CD14-positive monocyte (primary cell): ENCODE results near the gene C22orf15. TPM values are rescaled to one million over a fixed set of nuclear protein-coding genes. Genes with fewer than 3 reads are reported as not detected.

Source experiments
- DNase-seq, 3 donors: peaks; one replicate each; pipeline ENCODE4 v3.0.0-alpha.2; 2011 to 2022
- H2AFZ ChIP-seq: 2 replicates; pipeline ENCODE4 v1.6.0; 2012; ENCODE audit warnings: mild to moderate bottlenecking, low read depth, low read length, inconsistent platforms; ENCODE audit not compliant: insufficient read depth, poor library complexity, severe bottlenecking
- H3K27ac ChIP-seq, 2 donors: 1 replicate in 1 of 2; 2 replicates in 1 of 2; pipeline ENCODE4 v1.5.1; 2012 to 2013; ENCODE audit warnings: low read length in 2 of 2, control low read depth in 1 of 2, inconsistent platforms in 1 of 2, low read depth in 1 of 2, mild to moderate bottlenecking in 1 of 2
- H3K27me3 ChIP-seq, 2 donors: one replicate each; pipeline versions ENCODE4 v1.6.0 to v1.6.1; 2011 to 2013; ENCODE audit warnings: low read length in 2 of 2; ENCODE audit not compliant: control insufficient read depth in 2 of 2, insufficient read depth in 2 of 2
- H3K36me3 ChIP-seq, 2 donors: replicated peaks in 1 of 2; 1 replicate in 1 of 2; 2 replicates in 1 of 2; pipeline versions ENCODE4 v1.5.1 to v1.6.1; 2012 to 2013; ENCODE audit warnings: low read length in 2 of 2, control low read depth in 1 of 2, inconsistent platforms in 1 of 2, mild to moderate bottlenecking in 1 of 2; ENCODE audit not compliant: insufficient read depth in 2 of 2, control insufficient read depth in 1 of 2
- H3K4me1 ChIP-seq, 2 donors: 1 replicate in 1 of 2; 2 replicates in 1 of 2; pipeline versions ENCODE4 v1.5.1 to v1.6.1; 2012 to 2013; ENCODE audit warnings: low read length in 2 of 2, control low read depth in 1 of 2, inconsistent platforms in 1 of 2, mild to moderate bottlenecking in 1 of 2, moderate library complexity in 1 of 2; ENCODE audit not compliant: insufficient read depth in 2 of 2, control insufficient read depth in 1 of 2
- H3K4me2 ChIP-seq: replicated peaks from 2 replicates; pipeline ENCODE3; 2012; ENCODE audit warnings: low read length, moderate library complexity, mild to moderate bottlenecking; ENCODE audit not compliant: poor library complexity, severe bottlenecking; ENCODE audit errors: extremely low read depth
- H3K4me3 ChIP-seq, 3 experiments: fragments of 200-600 bp in 1 of 3; sonication (generic) in 1 of 3; replicated peaks in 1 of 3; 1 replicate in 2 of 3; 2 replicates in 1 of 3; pipeline ENCODE4 v1.5.1; 2011 to 2013; ENCODE audit warnings: low read length in 3 of 3, mild to moderate bottlenecking in 3 of 3, control low read depth in 2 of 3, low read depth in 2 of 3, inconsistent platforms in 1 of 3, moderate library complexity in 1 of 3
- H3K79me2 ChIP-seq: 2 replicates; pipeline ENCODE4 v1.6.0; 2012; ENCODE audit warnings: mild to moderate bottlenecking, control low read depth, inconsistent platforms, low read length, moderate library complexity; ENCODE audit not compliant: insufficient read depth
- H3K9ac ChIP-seq: 2 replicates; pipeline ENCODE4 v1.6.0; 2017; ENCODE audit warnings: low read length, mild to moderate bottlenecking; ENCODE audit not compliant: insufficient read depth, poor library complexity, severe bottlenecking
- H3K9me3 ChIP-seq, 2 donors: replicated peaks in 1 of 2; 1 replicate in 1 of 2; 2 replicates in 1 of 2; pipeline versions ENCODE4 v1.5.1 to v1.6.1; 2012 to 2013; ENCODE audit warnings: low read length in 2 of 2, control low read depth in 1 of 2; ENCODE audit not compliant: control insufficient read depth in 1 of 2, insufficient read depth in 1 of 2
- H4K20me1 ChIP-seq: 2 replicates; pipeline ENCODE4 v1.6.0; 2012; ENCODE audit warnings: mild to moderate bottlenecking, low read length, control low read depth, moderate library complexity; ENCODE audit not compliant: insufficient read depth
- H3K27ac Mint-ChIP-seq, 7 donors: one replicate each; pipeline ENCODE4 v1.8.0; 2020; ENCODE audit warnings: mild to moderate bottlenecking in 7 of 7, mixed read lengths in 7 of 7, moderate library complexity in 6 of 7, inconsistent platforms in 2 of 7
- H3K27me3 Mint-ChIP-seq, 3 donors: one replicate each; pipeline ENCODE4 v1.8.0; 2021 to 2022; ENCODE audit warnings: low read depth in 3 of 3, mild to moderate bottlenecking in 3 of 3, mixed read lengths in 3 of 3, moderate library complexity in 3 of 3, inconsistent platforms in 1 of 3
- H3K36me3 Mint-ChIP-seq, 2 donors: one replicate each; pipeline ENCODE4 v1.8.0; 2020; ENCODE audit warnings: mixed read lengths in 2 of 2, inconsistent platforms in 1 of 2, mild to moderate bottlenecking in 1 of 2
- H3K4me1 Mint-ChIP-seq: one replicate; pipeline ENCODE4 v1.8.0; 2020; ENCODE audit warnings: mild to moderate bottlenecking, mixed read lengths
- H3K4me3 Mint-ChIP-seq, 2 donors: one replicate each; pipeline ENCODE4 v1.8.0; 2020; ENCODE audit warnings: mild to moderate bottlenecking in 2 of 2, mixed read lengths in 2 of 2, moderate library complexity in 1 of 2
- H3K9me3 Mint-ChIP-seq, 7 donors: one replicate each; pipeline ENCODE4 v1.8.0; 2020 to 2022; ENCODE audit warnings: mixed read lengths in 7 of 7, mild to moderate bottlenecking in 6 of 7, moderate library complexity in 6 of 7, inconsistent platforms in 2 of 7
- WGBS: methylation state at CpG from one replicate; pipeline ENCODE4 v1.1.5; 2013; ENCODE audit warnings: missing lambda C conversion rate; ENCODE audit not compliant: insufficient coverage; 5-methylcytosine and 5-hydroxymethylcytosine counted together
- intact Hi-C, 2 donors: fragments of 100-400 bp; cut with micrococcal nuclease; formaldehyde crosslinking; loops; one replicate each; pipeline versions ENCODE4 v1.15.0 to v1.15.1; 2023
- polyA plus RNA-seq, 3 donors: library from polyadenylated mRNA; depleted of rRNA in 1 of 3; unstranded in 2 of 3; stranded (reverse) in 1 of 3; fragments of 300-500 nt in 2 of 3; fragments of >200 nt in 1 of 3; fragmentation: Illumina TruSeq in 2 of 3; gene quantifications; 1 replicate in 2 of 3; 2 replicates in 1 of 3; pipeline ENCODE4 v1.2.3, GENCODE V29; 2012 to 2021
- TF ChIP-seq, protein P1 (sequence below): fragments of 200-600 bp; IDR thresholded peaks from one replicate; pipeline ENCODE4 v1.8.0; 2022; ENCODE audit warnings: antibody characterized with exemption, mild to moderate bottlenecking

Gene C22orf15
- polyA plus RNA-seq, 3 donors, result 0.29 TPM; not detected in 2

DNA sequence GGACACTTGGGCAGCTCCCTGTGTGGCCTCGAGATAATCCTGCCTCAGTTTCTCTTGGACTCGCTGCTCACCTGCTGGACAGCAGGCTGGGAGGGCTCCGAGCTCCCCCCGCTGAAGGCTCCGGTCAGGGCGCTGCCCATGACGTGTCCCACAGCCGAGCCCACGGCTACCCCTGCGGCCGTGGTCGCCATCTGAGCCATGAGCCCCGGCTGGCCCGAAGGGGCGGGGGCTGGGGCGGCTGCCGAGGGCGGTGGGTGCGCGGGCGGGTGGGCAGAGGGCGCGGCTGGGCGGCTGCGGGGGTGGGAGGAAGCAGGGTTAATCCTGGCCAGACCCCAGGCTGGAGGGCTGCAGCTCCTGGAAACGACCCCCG lies 4.5 kb downstream of the C22orf15 start:
- peak overlapping the region; percentile 96 for H2AFZ ChIP-seq
- 23% methylated on average over 12 of the region's 27 CpGs for WGBS
- H3K27me3 ChIP-seq, result peaks cover 1 to 7% of the 10 kb centered on the region in 2 donors
- Mint-ChIP-seq H3K4me3 (peak overlapping the region; percentile 85 to 90), H3K4me1 (peaks cover 44% of the 10 kb centered on the region), H3K27ac (peak overlapping the region in 5 of 7 donors; percentile 21 to 88 (median 52)), H3K27me3 (peaks cover 8 to 13% (median 10%) of the 10 kb centered on the region in 3 donors), H3K9me3 (peaks cover 0 to 2% (median 0%) of the 10 kb centered on the region in 7 donors), H3K36me3 (peaks cover 11 to 13% of the 10 kb centered on the region in 2 donors)
- no peaks in the 10 kb centered on the region for H4K20me1 ChIP-seq
- H3K79me2 ChIP-seq, result peaks cover 10% of the 10 kb centered on the region
- H3K36me3 ChIP-seq, result peaks cover 0 to 15% of the 10 kb centered on the region in 2 donors
- H3K4me2 ChIP-seq, result peak overlapping the region; percentile 100
- H3K9me3 ChIP-seq, result no peaks in the 10 kb centered on the region
- intact Hi-C loops, result no loop called here
- TF ChIP-seq, protein P1, sequence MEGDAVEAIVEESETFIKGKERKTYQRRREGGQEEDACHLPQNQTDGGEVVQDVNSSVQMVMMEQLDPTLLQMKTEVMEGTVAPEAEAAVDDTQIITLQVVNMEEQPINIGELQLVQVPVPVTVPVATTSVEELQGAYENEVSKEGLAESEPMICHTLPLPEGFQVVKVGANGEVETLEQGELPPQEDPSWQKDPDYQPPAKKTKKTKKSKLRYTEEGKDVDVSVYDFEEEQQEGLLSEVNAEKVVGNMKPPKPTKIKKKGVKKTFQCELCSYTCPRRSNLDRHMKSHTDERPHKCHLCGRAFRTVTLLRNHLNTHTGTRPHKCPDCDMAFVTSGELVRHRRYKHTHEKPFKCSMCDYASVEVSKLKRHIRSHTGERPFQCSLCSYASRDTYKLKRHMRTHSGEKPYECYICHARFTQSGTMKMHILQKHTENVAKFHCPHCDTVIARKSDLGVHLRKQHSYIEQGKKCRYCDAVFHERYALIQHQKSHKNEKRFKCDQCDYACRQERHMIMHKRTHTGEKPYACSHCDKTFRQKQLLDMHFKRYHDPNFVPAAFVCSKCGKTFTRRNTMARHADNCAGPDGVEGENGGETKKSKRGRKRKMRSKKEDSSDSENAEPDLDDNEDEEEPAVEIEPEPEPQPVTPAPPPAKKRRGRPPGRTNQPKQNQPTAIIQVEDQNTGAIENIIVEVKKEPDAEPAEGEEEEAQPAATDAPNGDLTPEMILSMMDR, result no peak
- peak overlapping the region; percentile 48 to 92 (median 71) for H3K4me3 ChIP-seq
- peak overlapping the region in 1 of 2 donors; percentile 85 for H3K27ac ChIP-seq
- DNase-seq, result no peak
- H3K9ac ChIP-seq, result peak overlapping the region; percentile 86
- H3K4me1 ChIP-seq, result peaks cover 37 to 53% of the 10 kb centered on the region in 2 donors

DNA sequence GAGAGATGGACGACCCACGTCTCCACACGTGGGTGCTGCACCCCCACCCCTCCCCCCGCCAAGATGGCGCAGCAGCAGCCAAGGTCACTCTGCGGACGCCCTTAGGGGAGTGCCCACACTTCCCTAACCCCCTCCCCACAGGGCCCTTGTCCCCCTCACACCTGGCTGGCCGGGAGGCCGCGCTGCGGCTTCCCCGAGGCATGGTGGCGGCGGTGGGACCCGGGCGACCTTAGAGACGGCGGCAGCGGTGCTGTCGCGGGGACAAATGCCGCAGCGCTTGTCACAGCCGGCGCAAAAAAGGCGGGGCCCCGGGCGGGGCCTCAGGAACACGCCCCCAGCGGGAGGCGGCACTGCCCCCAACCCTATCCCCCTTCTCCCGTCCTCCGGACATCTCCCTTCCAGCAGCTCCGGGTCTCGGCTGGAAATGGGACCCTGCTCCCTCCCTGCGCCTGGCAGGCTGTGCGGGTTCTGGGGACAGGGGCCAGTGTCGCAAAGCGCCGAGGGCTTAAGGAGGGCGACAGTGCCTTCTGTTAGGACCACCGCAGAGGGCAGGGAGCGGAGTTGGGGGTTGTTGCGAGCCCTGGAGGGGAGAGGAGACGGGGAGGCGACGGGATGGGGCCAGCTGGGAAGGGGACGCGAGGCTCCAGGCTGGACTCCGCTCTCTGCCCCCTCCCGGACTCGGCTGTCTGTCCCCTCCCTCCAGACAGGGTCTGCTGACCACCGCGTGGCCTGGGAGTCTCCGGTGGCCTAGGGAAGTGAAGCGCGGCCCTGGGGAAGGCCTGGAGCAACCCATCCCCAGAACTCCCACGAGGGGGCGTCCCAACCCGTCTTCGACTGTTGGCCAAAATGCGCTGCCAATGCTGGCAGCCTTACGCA lies 5.1 kb downstream of the C22orf15 start, which contains the start of gene CHCHD10:
Gene CHCHD10 (minus strand): TSS at position 300 of the 876 bp plus-strand sequence. CDS start 98 bp downstream, at position 202.
- intact Hi-C loops, result loop anchor here (2.0 kb wide), 1 partner anchor 81 kb away; no protein-coding TSS in a partner anchor
- Histone ChIP-seq H2AFZ (peak within 1 kb of the TSS; percentile 96), H3K27me3 (peaks cover 4 to 10% of the 10 kb centered on the region in 2 donors), H3K4me1 (peaks cover 37 to 53% of the 10 kb centered on the region in 2 donors), H3K4me3 (peak within 1 kb of the TSS; percentile 48 to 92 (median 71)), H3K36me3 (peaks cover 0 to 15% of the 10 kb centered on the region in 2 donors), H3K9ac (peak within 1 kb of the TSS; percentile 86), H3K4me2 (peak within 1 kb of the TSS; percentile 100), H4K20me1 (no peaks in the 10 kb centered on the region), H3K27ac (peak within 1 kb of the TSS; percentile 45 to 85), H3K79me2 (peaks cover 10% of the 10 kb centered on the region), H3K9me3 (no peaks in the 10 kb centered on the region)
- Mint-ChIP-seq H3K4me1 (peaks cover 40% of the 10 kb centered on the region), H3K27me3 (peaks cover 11 to 15% (median 12%) of the 10 kb centered on the region in 3 donors), H3K4me3 (peak within 1 kb of the TSS; percentile 85 to 90), H3K9me3 (peaks cover 0 to 2% (median 0%) of the 10 kb centered on the region in 7 donors), H3K36me3 (peaks cover 11 to 13% of the 10 kb centered on the region in 2 donors), H3K27ac (peak within 1 kb of the TSS in 6 of 7 donors; percentile 78 to 94 (median 87))
- peak; percentile 76 to 83 (median 77) for DNase-seq
- WGBS, result under 1% methylated on average over 48 of the region's 63 CpGs
- TF ChIP-seq, protein P1, result peak; percentile 91
